Measurements from ENCODE around the gene PARD3B.

Gene PARD3B

DNA sequence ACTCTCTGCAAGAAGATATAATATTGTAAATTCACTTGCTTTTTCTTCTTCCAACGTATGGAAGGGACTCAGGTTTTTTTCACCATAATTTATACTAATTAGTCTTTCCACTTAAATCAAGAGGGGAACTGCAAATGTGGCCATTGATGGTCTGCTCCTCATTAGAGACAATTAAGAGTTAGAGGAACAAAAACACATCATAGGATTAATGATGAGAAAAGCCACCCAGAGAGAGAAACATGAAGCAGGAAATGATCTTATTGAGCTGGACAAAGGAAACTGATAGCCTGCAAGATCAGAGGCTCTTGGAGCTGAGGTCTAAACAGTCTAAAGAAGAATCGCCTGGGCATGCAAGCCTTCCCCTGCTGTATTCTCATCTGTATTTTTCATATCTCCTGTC is 985.8 kb downstream of the PARD3B start:
- TF ChIP-seq EZH2 (optimal IDR thresholded peaks at IDR 0.05; ENCODE audit: low read depth, low read length) = no peak
- TF ChIP-seq, protein P1, sequence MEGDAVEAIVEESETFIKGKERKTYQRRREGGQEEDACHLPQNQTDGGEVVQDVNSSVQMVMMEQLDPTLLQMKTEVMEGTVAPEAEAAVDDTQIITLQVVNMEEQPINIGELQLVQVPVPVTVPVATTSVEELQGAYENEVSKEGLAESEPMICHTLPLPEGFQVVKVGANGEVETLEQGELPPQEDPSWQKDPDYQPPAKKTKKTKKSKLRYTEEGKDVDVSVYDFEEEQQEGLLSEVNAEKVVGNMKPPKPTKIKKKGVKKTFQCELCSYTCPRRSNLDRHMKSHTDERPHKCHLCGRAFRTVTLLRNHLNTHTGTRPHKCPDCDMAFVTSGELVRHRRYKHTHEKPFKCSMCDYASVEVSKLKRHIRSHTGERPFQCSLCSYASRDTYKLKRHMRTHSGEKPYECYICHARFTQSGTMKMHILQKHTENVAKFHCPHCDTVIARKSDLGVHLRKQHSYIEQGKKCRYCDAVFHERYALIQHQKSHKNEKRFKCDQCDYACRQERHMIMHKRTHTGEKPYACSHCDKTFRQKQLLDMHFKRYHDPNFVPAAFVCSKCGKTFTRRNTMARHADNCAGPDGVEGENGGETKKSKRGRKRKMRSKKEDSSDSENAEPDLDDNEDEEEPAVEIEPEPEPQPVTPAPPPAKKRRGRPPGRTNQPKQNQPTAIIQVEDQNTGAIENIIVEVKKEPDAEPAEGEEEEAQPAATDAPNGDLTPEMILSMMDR (IDR thresholded peaks at IDR 0.05; ENCODE audit: low read length) = no peak
- TF ChIP-seq EZH2phosphoT487 (IDR thresholded peaks at IDR 0.05; ENCODE audit: low read length) = no peak
- Histone ChIP-seq H3K9me3 (replicated peaks; ENCODE audit: insufficient read depth, low read length) (no peaks in the 10 kb centered on the region), H3K79me2 (ENCODE audit: low read length) (no peaks in the 10 kb centered on the region), H3K27ac (ENCODE audit: low read length) (no peak overlapping the region), H3K4me2 (ENCODE audit: low read depth, low read length) (no peak overlapping the region), H2AFZ (ENCODE audit: low read length) (no peak overlapping the region), H3F3A (ENCODE audit: insufficient read depth, low read length) (no peaks in the 10 kb centered on the region), H3K27me3 (replicated peaks; ENCODE audit: insufficient read depth, low read length) (no peaks in the 10 kb centered on the region), H4K20me1 (ENCODE audit: insufficient read depth, low read length) (no peaks in the 10 kb centered on the region), H3K9me2 (replicated peaks; ENCODE audit: insufficient read depth, low read length) (no peaks in the 10 kb centered on the region), H3K4me1 (ENCODE audit: low read length) (no peaks in the 10 kb centered on the region), H3K36me3 (replicated peaks; ENCODE audit: insufficient read depth, low read length) (no peaks in the 10 kb centered on the region), H3K9ac (ENCODE audit: low read length) (no peak overlapping the region), H3K4me3 (ENCODE audit: low read length) (no peak overlapping the region)
- no peak for DNase-seq

DNA sequence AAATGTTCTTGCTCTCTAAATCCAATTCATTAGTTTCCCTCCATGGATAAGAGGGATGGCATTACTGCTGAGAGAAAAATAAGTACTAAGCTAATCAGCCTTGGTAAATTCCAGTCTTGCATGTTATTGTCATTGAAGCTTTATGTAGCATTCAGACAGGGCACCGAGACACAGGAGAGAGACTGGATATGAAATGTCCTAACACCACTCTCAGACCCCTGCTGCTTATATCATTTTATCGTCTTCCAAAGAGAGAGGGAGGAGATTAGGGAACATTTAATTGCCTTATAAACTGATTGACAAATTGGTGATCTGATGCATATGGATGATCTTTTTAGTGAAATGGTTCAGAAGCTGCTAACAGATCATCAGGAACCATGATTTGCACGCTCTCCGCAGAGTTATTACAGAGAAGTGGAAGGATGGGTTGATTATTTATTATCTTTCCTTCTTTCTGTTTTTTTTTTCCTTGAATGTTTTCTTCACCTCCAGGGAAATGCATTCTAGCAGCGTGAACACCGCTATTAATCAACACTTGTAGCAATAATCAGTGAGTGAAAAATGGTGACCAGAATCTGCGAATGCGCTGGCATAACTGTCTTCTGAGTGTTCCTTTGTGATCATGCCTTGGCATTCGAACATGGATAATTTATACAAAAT is 986.3 kb downstream of the PARD3B start:
- Histone ChIP-seq H4K20me1 (ENCODE audit: insufficient read depth, low read length) (no peaks in the 10 kb centered on the region), H3K27me3 (replicated peaks; ENCODE audit: insufficient read depth, low read length) (no peaks in the 10 kb centered on the region), H3F3A (ENCODE audit: insufficient read depth, low read length) (no peaks in the 10 kb centered on the region), H3K9me3 (replicated peaks; ENCODE audit: insufficient read depth, low read length) (no peaks in the 10 kb centered on the region), H3K79me2 (ENCODE audit: low read length) (no peaks in the 10 kb centered on the region), H3K4me3 (ENCODE audit: low read length) (no peak overlapping the region), H3K36me3 (replicated peaks; ENCODE audit: insufficient read depth, low read length) (no peaks in the 10 kb centered on the region), H3K27ac (ENCODE audit: low read length) (no peak overlapping the region), H2AFZ (ENCODE audit: low read length) (no peak overlapping the region), H3K9me2 (replicated peaks; ENCODE audit: insufficient read depth, low read length) (no peaks in the 10 kb centered on the region), H3K4me1 (ENCODE audit: low read length) (no peaks in the 10 kb centered on the region), H3K4me2 (ENCODE audit: low read depth, low read length) (no peak overlapping the region), H3K9ac (ENCODE audit: low read length) (no peak overlapping the region)
- TF ChIP-seq EZH2 (optimal IDR thresholded peaks at IDR 0.05; ENCODE audit: low read depth, low read length) = no peak
- TF ChIP-seq EZH2phosphoT487 (IDR thresholded peaks at IDR 0.05; ENCODE audit: low read length) = no peak
- TF ChIP-seq, protein P1 (IDR thresholded peaks at IDR 0.05; ENCODE audit: low read length) = no peak
- no peak for DNase-seq

- Histone ChIP-seq H3K9ac (ENCODE audit: low read length) (no peak overlapping the region), H3K9me2 (replicated peaks; ENCODE audit: insufficient read depth, low read length) (no peaks in the 10 kb centered on the region)
Measured at GRCh38 chr2:205535001-205535400, 989.7 kb downstream of the PARD3B start.

More at GRCh38 chr2:205535001-205535400, 989.7 kb downstream of the PARD3B start:
- Histone ChIP-seq H3K27ac (ENCODE audit: low read length) (no peak overlapping the region), H3K4me3 (ENCODE audit: low read length) (no peak overlapping the region), H3K4me1 (ENCODE audit: low read length) (no peaks in the 10 kb centered on the region), H3K36me3 (replicated peaks; ENCODE audit: insufficient read depth, low read length) (no peaks in the 10 kb centered on the region), H3K4me2 (ENCODE audit: low read depth, low read length) (no peak overlapping the region), H3K27me3 (replicated peaks; ENCODE audit: insufficient read depth, low read length) (no peaks in the 10 kb centered on the region), H3K79me2 (ENCODE audit: low read length) (no peaks in the 10 kb centered on the region), H3K9me3 (replicated peaks; ENCODE audit: insufficient read depth, low read length) (no peaks in the 10 kb centered on the region), H3F3A (ENCODE audit: insufficient read depth, low read length) (no peaks in the 10 kb centered on the region), H2AFZ (ENCODE audit: low read length) (no peak overlapping the region), H4K20me1 (ENCODE audit: insufficient read depth, low read length) (no peaks in the 10 kb centered on the region)
- no peak for DNase-seq
- TF ChIP-seq EZH2phosphoT487 (IDR thresholded peaks at IDR 0.05; ENCODE audit: low read length) (no peak), EZH2 (optimal IDR thresholded peaks at IDR 0.05; ENCODE audit: low read depth, low read length) (no peak)
- TF ChIP-seq, protein P1 (IDR thresholded peaks at IDR 0.05; ENCODE audit: low read length) = no peak

All from MM.1S (cell line).